Measurements from ENCODE around the gene MBTPS1.

DNA sequence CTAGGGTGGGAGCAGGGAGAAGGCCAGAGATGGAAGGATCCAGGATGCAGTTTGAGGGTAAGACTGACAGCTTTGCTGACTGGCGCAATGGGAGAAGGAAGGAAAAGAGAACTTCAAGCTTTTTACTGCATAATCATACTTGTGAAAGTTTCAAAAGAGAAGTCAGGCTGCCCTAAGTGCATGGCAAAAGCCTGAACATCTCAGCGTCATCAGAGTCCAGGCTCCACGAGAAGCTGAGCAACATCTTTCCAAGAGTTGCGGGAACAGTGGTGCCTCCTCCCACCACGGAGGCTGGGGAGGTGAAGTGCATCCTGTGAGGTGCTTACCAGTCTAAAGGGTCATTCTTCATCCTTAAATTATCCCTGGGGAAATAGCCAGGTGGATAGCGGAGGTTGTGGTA lies 47.2 kb downstream of the MBTPS1 start:
- TF ChIP-seq, protein P1, sequence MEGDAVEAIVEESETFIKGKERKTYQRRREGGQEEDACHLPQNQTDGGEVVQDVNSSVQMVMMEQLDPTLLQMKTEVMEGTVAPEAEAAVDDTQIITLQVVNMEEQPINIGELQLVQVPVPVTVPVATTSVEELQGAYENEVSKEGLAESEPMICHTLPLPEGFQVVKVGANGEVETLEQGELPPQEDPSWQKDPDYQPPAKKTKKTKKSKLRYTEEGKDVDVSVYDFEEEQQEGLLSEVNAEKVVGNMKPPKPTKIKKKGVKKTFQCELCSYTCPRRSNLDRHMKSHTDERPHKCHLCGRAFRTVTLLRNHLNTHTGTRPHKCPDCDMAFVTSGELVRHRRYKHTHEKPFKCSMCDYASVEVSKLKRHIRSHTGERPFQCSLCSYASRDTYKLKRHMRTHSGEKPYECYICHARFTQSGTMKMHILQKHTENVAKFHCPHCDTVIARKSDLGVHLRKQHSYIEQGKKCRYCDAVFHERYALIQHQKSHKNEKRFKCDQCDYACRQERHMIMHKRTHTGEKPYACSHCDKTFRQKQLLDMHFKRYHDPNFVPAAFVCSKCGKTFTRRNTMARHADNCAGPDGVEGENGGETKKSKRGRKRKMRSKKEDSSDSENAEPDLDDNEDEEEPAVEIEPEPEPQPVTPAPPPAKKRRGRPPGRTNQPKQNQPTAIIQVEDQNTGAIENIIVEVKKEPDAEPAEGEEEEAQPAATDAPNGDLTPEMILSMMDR (conservative IDR thresholded peaks at IDR 0.05; ENCODE audit: low read depth in 2 of 2) = no peak
- TF ChIP-seq EZH2 (IDR thresholded peaks at IDR 0.05; ENCODE audit: low read depth, unreplicated experiment) (no peak), EZH2phosphoT487 (IDR thresholded peaks at IDR 0.05; ENCODE audit: unreplicated experiment) (no peak), JUNB (IDR thresholded peaks at IDR 0.05; ENCODE audit: unreplicated experiment) (no peak), POLR2AphosphoS5 (IDR thresholded peaks at IDR 0.05; ENCODE audit: low read depth) (no peak), CREB1 (CRISPR knock-in tag; IDR thresholded peaks at IDR 0.05; ENCODE audit: low read depth) (no peak), NANOG (IDR thresholded peaks at IDR 0.05; ENCODE audit: borderline replicate concordance) (no peak)
- TF ChIP-seq, protein P2, sequence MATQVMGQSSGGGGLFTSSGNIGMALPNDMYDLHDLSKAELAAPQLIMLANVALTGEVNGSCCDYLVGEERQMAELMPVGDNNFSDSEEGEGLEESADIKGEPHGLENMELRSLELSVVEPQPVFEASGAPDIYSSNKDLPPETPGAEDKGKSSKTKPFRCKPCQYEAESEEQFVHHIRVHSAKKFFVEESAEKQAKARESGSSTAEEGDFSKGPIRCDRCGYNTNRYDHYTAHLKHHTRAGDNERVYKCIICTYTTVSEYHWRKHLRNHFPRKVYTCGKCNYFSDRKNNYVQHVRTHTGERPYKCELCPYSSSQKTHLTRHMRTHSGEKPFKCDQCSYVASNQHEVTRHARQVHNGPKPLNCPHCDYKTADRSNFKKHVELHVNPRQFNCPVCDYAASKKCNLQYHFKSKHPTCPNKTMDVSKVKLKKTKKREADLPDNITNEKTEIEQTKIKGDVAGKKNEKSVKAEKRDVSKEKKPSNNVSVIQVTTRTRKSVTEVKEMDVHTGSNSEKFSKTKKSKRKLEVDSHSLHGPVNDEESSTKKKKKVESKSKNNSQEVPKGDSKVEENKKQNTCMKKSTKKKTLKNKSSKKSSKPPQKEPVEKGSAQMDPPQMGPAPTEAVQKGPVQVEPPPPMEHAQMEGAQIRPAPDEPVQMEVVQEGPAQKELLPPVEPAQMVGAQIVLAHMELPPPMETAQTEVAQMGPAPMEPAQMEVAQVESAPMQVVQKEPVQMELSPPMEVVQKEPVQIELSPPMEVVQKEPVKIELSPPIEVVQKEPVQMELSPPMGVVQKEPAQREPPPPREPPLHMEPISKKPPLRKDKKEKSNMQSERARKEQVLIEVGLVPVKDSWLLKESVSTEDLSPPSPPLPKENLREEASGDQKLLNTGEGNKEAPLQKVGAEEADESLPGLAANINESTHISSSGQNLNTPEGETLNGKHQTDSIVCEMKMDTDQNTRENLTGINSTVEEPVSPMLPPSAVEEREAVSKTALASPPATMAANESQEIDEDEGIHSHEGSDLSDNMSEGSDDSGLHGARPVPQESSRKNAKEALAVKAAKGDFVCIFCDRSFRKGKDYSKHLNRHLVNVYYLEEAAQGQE (IDR thresholded peaks at IDR 0.05; ENCODE audit: unreplicated experiment) = no peak
- TF ChIP-seq, protein P3, sequence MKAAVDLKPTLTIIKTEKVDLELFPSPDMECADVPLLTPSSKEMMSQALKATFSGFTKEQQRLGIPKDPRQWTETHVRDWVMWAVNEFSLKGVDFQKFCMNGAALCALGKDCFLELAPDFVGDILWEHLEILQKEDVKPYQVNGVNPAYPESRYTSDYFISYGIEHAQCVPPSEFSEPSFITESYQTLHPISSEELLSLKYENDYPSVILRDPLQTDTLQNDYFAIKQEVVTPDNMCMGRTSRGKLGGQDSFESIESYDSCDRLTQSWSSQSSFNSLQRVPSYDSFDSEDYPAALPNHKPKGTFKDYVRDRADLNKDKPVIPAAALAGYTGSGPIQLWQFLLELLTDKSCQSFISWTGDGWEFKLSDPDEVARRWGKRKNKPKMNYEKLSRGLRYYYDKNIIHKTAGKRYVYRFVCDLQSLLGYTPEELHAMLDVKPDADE (IDR thresholded peaks at IDR 0.05) = no peak

Data from GM23338 (cell line).